Progenitor cell of endocrine pancreas (in vitro differentiated cells): ENCODE results near the gene RPLP2. TPM values are rescaled to one million over a fixed set of nuclear protein-coding genes. Genes with fewer than 3 reads are reported as not detected.
A peak's percentile ranks its signal among the peaks of the same experiment; 100 is the strongest.

Experiments
- DNase-seq: peaks from one replicate; pipeline ENCODE4 v3.0.0; 2021; ENCODE audit warnings: low spot score; ENCODE audit not compliant: unreplicated experiment
- H3K27ac Mint-ChIP-seq: 2 replicates; pipeline ENCODE4 v1.8.0; 2021; ENCODE audit warnings: mild to moderate bottlenecking, moderate library complexity, mixed read lengths
- H3K27me3 Mint-ChIP-seq: 2 replicates; pipeline ENCODE4 v1.8.0; 2021; ENCODE audit warnings: mixed read lengths
- H3K36me3 Mint-ChIP-seq: 2 replicates; pipeline ENCODE4 v1.8.0; 2022; ENCODE audit warnings: mixed read lengths; ENCODE audit not compliant: insufficient read depth
- H3K4me1 Mint-ChIP-seq: 2 replicates; pipeline ENCODE4 v1.8.0; 2021; ENCODE audit warnings: low read depth, mixed read lengths
- H3K4me3 Mint-ChIP-seq: 2 replicates; pipeline ENCODE4 v1.8.0; 2021; ENCODE audit warnings: low read depth, mild to moderate bottlenecking, moderate library complexity, mixed read lengths
- H3K9me3 Mint-ChIP-seq: 2 replicates; pipeline ENCODE4 v1.8.0; 2021; ENCODE audit warnings: low read depth, mixed read lengths
- total RNA-seq: library from RNA; stranded (reverse); gene quantifications from 2 replicates; pipeline ENCODE4 v1.2.1, GENCODE V29; 2021
- TF ChIP-seq, protein P1 (sequence below): fragments of 200-600 bp; sonication (generic); IDR thresholded peaks from one replicate; pipeline ENCODE4 v1.5.0; 2021; ENCODE audit warnings: antibody characterized with exemption, mild to moderate bottlenecking; ENCODE audit not compliant: unreplicated experiment

RPLP2 gene
- total RNA-seq, 1 donor from 2014 or later = 1,463 TPM

DNA sequence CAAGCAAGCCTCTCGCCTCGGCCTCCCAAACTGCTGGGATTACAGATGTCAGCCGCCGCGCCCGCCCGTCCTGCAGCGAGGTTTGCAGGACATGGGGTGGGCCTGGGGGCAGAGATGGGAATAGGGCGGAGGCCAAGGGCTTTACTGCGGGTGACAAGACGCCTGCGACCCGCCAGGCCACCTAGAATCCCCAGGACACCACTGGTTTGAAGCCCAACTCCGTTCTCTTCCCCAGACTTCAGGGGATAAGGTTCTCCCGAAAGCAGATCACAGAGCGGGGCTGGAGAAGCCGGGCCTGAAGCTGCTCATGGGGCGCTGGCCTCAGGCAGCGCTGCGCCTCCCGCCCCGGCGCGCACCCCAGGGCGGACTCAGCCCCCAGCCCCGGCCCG, 32.2 kb downstream of the RPLP2 start:
- Mint-ChIP-seq H3K36me3 (no peaks in the 10 kb centered on the region), H3K9me3 (no peaks in the 10 kb centered on the region), H3K4me3 (peak overlapping the region; percentile 84), H3K27ac (peak overlapping the region; percentile 92), H3K27me3 (peaks cover 3% of the 10 kb centered on the region), H3K4me1 (peaks cover 15% of the 10 kb centered on the region)
- no peak for DNase-seq
- TF ChIP-seq, protein P1, sequence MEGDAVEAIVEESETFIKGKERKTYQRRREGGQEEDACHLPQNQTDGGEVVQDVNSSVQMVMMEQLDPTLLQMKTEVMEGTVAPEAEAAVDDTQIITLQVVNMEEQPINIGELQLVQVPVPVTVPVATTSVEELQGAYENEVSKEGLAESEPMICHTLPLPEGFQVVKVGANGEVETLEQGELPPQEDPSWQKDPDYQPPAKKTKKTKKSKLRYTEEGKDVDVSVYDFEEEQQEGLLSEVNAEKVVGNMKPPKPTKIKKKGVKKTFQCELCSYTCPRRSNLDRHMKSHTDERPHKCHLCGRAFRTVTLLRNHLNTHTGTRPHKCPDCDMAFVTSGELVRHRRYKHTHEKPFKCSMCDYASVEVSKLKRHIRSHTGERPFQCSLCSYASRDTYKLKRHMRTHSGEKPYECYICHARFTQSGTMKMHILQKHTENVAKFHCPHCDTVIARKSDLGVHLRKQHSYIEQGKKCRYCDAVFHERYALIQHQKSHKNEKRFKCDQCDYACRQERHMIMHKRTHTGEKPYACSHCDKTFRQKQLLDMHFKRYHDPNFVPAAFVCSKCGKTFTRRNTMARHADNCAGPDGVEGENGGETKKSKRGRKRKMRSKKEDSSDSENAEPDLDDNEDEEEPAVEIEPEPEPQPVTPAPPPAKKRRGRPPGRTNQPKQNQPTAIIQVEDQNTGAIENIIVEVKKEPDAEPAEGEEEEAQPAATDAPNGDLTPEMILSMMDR = no peak

DNA sequence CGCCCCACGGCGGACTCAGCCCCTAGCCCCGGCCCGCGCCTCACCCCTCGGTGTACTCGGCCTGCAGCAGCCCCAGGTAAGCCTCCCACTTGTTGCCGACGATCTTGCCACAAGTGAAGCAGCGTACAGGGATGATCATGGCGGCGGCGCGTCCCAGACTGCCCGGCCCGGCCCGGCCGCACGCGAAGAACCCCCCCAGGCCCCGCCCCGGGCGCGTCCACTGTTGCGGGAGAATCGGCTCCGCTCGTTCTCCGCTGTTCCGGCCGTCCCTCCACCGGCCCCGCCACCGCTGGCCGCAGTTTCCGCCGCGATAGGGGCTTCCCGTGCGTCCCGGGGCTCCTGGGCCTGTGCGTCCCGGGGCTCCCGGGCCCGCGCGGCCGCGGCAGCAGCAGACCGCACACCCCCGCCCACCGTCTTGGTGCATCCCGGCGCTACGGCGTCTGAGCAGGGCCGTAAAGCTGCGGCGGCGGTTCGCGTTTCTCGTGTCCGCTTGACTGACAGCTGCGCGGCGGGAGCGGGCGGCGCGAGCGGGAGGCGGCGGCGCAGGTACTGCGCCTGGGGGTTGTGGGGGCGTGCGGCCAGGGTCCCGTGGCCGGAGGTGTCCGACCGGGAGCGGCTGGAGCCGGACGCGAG, 32.7 kb downstream of the RPLP2 start, which contains the start of the genes POLR2L and TSPAN4:
Gene POLR2L (minus strand): TSS at position 160 of the 633 bp plus-strand sequence. CDS start 21 bp downstream, at position 139.
Gene TSPAN4 (plus strand): TSS at position 483 of the 633 bp plus-strand sequence. CDS start 7,453 bp downstream, outside the sequence.
- DNase-seq = peak; percentile 77
- H3K36me3 Mint-ChIP-seq = no peaks in the 10 kb centered on the region
- H3K27me3 Mint-ChIP-seq = peaks cover 3% of the 10 kb centered on the region
- H3K4me3 Mint-ChIP-seq = peak within 1 kb of the TSS; percentile 84
- H3K4me1 Mint-ChIP-seq = peaks cover 15% of the 10 kb centered on the region
- peak within 1 kb of the TSS; percentile 92 for H3K27ac Mint-ChIP-seq
- H3K9me3 Mint-ChIP-seq = no peaks in the 10 kb centered on the region
- TF ChIP-seq, protein P1 = no peak

DNA sequence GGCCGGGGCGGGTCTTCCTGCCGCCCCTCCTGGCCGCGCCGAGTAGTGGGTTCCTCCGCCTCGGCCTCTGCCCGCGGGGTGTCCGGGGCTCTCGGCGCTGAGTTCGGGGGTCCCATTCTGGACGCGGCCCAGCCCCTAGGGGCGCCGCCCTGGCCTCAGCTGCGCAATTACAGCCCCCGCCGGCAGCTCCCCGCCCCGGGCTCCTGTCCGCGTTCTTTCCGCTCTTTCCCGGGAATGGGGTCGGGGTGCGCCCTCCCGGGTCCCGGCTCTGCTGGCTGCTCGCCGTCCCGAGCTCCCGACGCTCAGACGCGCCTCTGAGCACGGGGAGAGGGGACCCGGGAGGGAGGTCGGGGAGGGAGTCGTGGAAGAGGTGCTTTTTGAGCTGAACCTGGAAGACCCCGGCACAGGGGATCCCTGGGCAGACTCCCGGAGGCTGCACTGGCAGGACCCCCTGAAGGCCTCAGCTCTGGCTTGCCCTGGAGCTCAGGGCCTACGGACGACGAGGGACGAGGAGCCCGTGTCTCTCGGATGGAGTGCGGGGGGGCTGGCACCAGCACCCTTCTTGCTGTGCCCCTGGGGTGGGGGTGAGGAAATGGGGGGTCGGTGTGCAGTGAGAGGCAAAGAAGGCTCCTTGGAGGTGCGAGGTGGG, 33.4 kb downstream of the RPLP2 start:
- TF ChIP-seq, protein P1 = peak; percentile 37
- Mint-ChIP-seq H3K27me3 (peaks cover 3% of the 10 kb centered on the region), H3K9me3 (no peaks in the 10 kb centered on the region), H3K36me3 (no peaks in the 10 kb centered on the region), H3K4me3 (peak overlapping the region; percentile 67), H3K4me1 (peaks cover 15% of the 10 kb centered on the region), H3K27ac (peak overlapping the region; percentile 56)
- no peak for DNase-seq

DNA sequence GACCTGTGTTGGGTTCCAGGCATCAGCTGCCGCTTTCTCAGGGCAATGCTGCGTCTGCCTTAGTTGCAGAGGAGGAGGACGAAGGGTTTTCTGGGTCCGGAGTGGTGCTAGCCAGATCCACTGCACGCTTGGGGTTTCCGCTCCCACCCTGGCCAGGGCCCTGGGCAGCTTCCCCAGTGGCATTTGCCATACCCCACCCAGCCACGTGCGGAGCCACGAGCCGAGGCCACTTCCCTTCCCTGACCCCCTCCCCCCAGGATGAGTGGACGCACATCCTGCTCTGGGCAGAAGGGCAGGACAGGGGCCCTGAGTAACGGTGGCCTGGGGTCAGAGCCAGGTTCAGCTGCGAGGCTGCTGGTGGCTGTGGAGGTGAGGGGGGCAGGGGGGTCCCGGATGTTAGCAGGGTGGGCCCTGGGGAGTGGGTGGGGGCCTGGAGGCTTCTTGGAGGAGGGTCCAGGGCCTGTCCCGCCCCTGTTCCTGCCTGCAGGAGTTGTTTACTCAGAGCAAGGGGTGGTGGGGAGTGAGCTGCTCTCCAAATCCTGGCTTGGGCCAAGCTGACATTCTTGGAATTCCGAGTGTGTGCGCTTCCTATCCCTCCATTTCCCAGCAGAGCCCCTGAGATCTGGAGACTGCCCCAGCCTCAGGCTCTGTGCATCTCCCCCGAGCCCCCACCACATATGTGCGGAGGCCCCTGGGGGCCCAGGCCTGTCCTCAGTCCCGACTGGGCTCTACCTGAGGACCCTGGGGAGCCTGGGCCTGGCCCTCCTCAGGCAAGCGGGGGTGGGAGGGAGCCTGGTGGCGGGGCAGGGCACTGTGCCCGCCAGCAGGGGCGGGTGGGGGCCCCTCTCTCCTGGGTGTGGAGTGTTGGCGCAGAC, 34.3 kb downstream of the RPLP2 start:
- peak; percentile 37 for DNase-seq
- peaks cover 3% of the 10 kb centered on the region for H3K27me3 Mint-ChIP-seq
- H3K9me3 Mint-ChIP-seq = no peaks in the 10 kb centered on the region
- H3K4me3 Mint-ChIP-seq = peak overlapping the region; percentile 67
- no peaks in the 10 kb centered on the region for H3K36me3 Mint-ChIP-seq
- H3K4me1 Mint-ChIP-seq = peaks cover 15% of the 10 kb centered on the region
- H3K27ac Mint-ChIP-seq = peak overlapping the region; percentile 64
- TF ChIP-seq, protein P1 = no peak
